Muscle layer of colon (tissue), 2 donors: Measurements from ENCODE around the gene PHACTR4.
"Not testable (repeated sequence)": the region's sequence is repeated elsewhere in the genome, so short reads cannot be mapped to it uniquely, and the experiment has no call there.

Experiments
- H3K27ac ChIP-seq: one replicate; pipeline ENCODE4 v1.7.0; 2013; ENCODE audit warnings: low read depth, mild to moderate bottlenecking, low read length, moderate library complexity
- H3K27me3 ChIP-seq, 2 donors: one replicate each; pipeline ENCODE4 v1.7.0; 2013; ENCODE audit warnings: low read length in 2 of 2, mild to moderate bottlenecking in 2 of 2; ENCODE audit not compliant: insufficient read depth in 2 of 2, control insufficient read depth in 1 of 2
- H3K36me3 ChIP-seq: one replicate; pipeline ENCODE4 v1.7.0; 2013; ENCODE audit warnings: mild to moderate bottlenecking, low read length; ENCODE audit not compliant: insufficient read depth
- H3K4me1 ChIP-seq: one replicate; pipeline ENCODE4 v1.7.0; 2013; ENCODE audit warnings: mild to moderate bottlenecking, low read length; ENCODE audit not compliant: insufficient read depth
- H3K4me3 ChIP-seq, 2 donors: one replicate each; pipeline ENCODE4 v1.7.0; 2013; ENCODE audit warnings: low read length in 2 of 2, low read depth in 1 of 2, mild to moderate bottlenecking in 1 of 2, moderate library complexity in 1 of 2
- H3K9ac ChIP-seq: one replicate; pipeline ENCODE4 v1.7.0; 2013; ENCODE audit warnings: low read length
- H3K9me3 ChIP-seq: one replicate; pipeline ENCODE4 v1.7.0; 2013; ENCODE audit warnings: mild to moderate bottlenecking, low read length
- donor health status: abdominal sarcoma.
- donor health status: Adenocarcinoma of cecum.

PHACTR4 gene

DNA sequence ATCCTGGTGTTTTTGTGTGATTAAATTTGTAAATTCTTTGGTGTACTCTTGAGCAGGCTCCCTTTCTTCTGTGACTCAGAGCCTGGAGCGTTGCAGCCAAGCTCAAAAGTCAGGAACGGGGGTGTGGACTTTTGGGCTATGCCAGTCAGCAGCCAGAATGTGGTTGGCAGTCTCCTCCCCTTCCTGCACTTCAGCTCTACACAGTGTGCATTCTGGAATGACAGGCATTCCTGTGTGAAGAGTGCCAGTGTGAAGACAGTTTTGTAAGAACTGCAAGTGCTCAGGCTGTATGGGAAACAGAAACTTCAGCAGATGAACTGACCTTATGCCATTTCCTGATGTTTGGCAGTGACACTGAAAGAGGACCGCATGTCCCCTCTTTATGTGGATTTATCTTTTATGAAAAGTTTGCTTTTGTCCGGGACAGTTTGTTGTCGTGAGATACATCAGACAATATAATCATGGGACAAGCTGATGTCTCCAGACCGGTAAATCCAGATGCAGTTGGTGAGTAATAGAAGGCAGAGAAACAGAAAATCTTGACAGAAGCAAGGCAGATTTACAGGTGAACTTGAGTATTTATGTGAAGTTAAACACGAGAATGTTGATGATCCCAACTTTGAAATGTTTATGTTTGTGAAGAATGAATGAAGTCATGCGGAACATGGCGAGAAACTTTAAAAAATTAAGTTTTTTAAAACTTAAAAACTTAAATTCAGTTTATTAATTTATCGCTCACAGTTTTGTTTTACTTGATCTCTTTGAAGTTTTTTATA, 68.6 kb downstream of the PHACTR4 start:
- Histone ChIP-seq H3K9me3 (no peaks in the 10 kb centered on the region), H3K4me3 (peak overlapping the region in 1 of 2 donors; percentile 36), H3K27me3 (no peaks in the 10 kb centered on the region), H3K9ac (peak overlapping the region; percentile 16), H3K4me1 (peaks cover 19% of the 10 kb centered on the region), H3K27ac (peak overlapping the region; percentile 68), H3K36me3 (no peaks in the 10 kb centered on the region)

DNA sequence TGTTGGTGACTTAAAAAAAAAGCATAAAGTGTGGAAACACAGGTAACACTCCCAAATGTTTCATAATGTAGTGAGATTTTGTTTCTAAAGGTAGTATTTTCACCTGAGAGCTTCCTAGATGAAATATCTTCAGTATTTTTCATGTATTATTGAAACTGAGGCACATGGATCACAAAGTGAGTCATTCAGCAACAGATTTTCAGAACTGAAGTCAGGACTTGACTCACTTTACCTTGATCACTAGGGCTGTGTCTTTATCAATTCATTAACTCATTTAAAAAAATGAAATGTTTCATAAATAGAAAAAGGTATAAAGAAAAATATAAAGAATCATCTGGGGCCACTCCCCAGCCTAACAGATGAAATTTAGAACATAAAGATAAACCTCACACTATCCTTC, 69.8 kb downstream of the PHACTR4 start:
- H3K9me3 ChIP-seq = no peaks in the 10 kb centered on the region
- H3K9ac ChIP-seq = no peak overlapping the region
- no peaks in the 10 kb centered on the region for H3K27me3 ChIP-seq
- no peak overlapping the region for H3K4me3 ChIP-seq
- H3K27ac ChIP-seq = no peak overlapping the region
- H3K4me1 ChIP-seq = peaks cover 19% of the 10 kb centered on the region
- no peaks in the 10 kb centered on the region for H3K36me3 ChIP-seq

- peaks cover 17% of the 10 kb centered on the region for H3K4me1 ChIP-seq
- H3K27ac ChIP-seq = no peak overlapping the region
- no peaks in the 10 kb centered on the region for H3K27me3 ChIP-seq
- no peak overlapping the region for H3K4me3 ChIP-seq
- no peaks in the 10 kb centered on the region for H3K36me3 ChIP-seq
- H3K9me3 ChIP-seq = no peaks in the 10 kb centered on the region
- H3K9ac ChIP-seq = no peak overlapping the region
Measured at GRCh38 chr1:28441674-28442073, 72.1 kb downstream of the PHACTR4 start.

GRCh38 chr1:28443550-28443949, 74.0 kb downstream of the PHACTR4 start:
- Histone ChIP-seq H3K27me3 (no peaks in the 10 kb centered on the region), H3K4me1 (no peaks in the 10 kb centered on the region), H3K27ac (no peak overlapping the region), H3K36me3 (no peaks in the 10 kb centered on the region), H3K9me3 (no peaks in the 10 kb centered on the region), H3K4me3 (no peak overlapping the region), H3K9ac (no peak overlapping the region)

GRCh38 chr1:28447679-28448078, 78.1 kb downstream of the PHACTR4 start:
- Histone ChIP-seq H3K4me3 (no peak overlapping the region), H3K36me3 (no peaks in the 10 kb centered on the region), H3K4me1 (no peaks in the 10 kb centered on the region), H3K9ac (no peak overlapping the region), H3K27me3 (no peaks in the 10 kb centered on the region), H3K27ac (no peak overlapping the region), H3K9me3 (no peaks in the 10 kb centered on the region)

- not testable (repeated sequence) for H3K36me3 ChIP-seq, H3K9ac ChIP-seq, H3K9me3 ChIP-seq, H3K4me3 ChIP-seq, H3K27ac ChIP-seq, H3K4me1 ChIP-seq, H3K27me3 ChIP-seq
Measured at GRCh38 chr1:28448094-28448611, 78.6 kb downstream of the PHACTR4 start.

- Histone ChIP-seq H3K4me1 (no peaks in the 10 kb centered on the region), H3K27me3 (no peaks in the 10 kb centered on the region), H3K9me3 (no peaks in the 10 kb centered on the region), H3K36me3 (no peaks in the 10 kb centered on the region), H3K27ac (no peak overlapping the region), H3K4me3 (no peak overlapping the region), H3K9ac (no peak overlapping the region)
Measured at GRCh38 chr1:28449904-28450303, 80.4 kb downstream of the PHACTR4 start.

- H3K9ac ChIP-seq = no peak overlapping the region
- H3K27me3 ChIP-seq = no peaks in the 10 kb centered on the region
- H3K9me3 ChIP-seq = no peaks in the 10 kb centered on the region
- no peak overlapping the region for H3K27ac ChIP-seq
- H3K4me1 ChIP-seq = no peaks in the 10 kb centered on the region
- H3K36me3 ChIP-seq = no peaks in the 10 kb centered on the region
- H3K4me3 ChIP-seq = no peak overlapping the region
Measured at GRCh38 chr1:28450561-28450960, 81.0 kb downstream of the PHACTR4 start.

- no peak overlapping the region for H3K27ac ChIP-seq
- no peaks in the 10 kb centered on the region for H3K27me3 ChIP-seq
- no peaks in the 10 kb centered on the region for H3K9me3 ChIP-seq
- H3K4me1 ChIP-seq = no peaks in the 10 kb centered on the region
- H3K36me3 ChIP-seq = no peaks in the 10 kb centered on the region
- H3K4me3 ChIP-seq = no peak overlapping the region
- no peak overlapping the region for H3K9ac ChIP-seq
Measured at GRCh38 chr1:28451011-28451410, 81.5 kb downstream of the PHACTR4 start.

DNA sequence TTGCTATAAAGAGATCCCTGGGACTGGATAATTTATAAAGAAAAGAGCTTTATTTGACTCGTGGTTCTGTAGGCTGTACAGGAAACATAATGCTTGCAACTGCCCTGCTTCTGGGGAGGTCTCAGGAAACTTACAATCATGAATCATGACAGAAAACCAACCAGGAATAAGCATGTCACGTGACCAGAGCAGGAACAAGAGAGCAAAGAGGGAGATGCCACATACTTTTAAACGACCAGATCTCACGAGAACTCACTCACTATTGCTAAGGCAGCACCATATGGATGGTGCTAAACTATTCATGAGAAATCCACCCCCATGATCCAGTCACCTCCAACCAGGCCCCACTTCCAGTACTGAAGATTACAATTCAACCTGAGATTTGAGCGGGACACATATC, 86.5 kb downstream of the PHACTR4 start:
- no peak overlapping the region for H3K27ac ChIP-seq
- no peak overlapping the region for H3K9ac ChIP-seq
- H3K9me3 ChIP-seq = no peaks in the 10 kb centered on the region
- no peak overlapping the region for H3K4me3 ChIP-seq
- no peaks in the 10 kb centered on the region for H3K4me1 ChIP-seq
- H3K36me3 ChIP-seq = peaks cover 11% of the 10 kb centered on the region
- H3K27me3 ChIP-seq = no peaks in the 10 kb centered on the region

DNA sequence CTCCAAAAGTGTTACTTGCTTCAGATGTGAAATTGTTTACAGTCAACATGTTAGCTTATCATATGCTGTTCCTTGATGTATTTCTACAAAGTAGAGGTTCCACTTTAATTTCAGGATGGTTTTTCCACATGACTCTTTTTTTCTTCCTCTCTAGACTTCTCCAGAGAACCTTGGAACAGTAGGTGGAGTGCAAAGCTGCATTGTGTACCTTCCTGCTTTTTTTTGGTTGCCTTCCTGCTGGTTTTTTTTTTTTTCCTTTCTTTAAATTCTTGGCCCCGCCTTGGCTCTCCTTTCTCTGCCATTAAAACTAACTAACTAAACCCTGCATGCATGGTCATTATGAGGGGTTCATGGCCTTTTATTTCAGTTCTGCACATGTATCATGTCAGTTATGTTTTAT, 88.1 kb downstream of the PHACTR4 start:
- no peak overlapping the region for H3K27ac ChIP-seq

More for the DNA sequence above, 88.1 kb downstream of the PHACTR4 start:
- Histone ChIP-seq H3K36me3 (peaks cover 11% of the 10 kb centered on the region), H3K4me1 (no peaks in the 10 kb centered on the region), H3K27me3 (no peaks in the 10 kb centered on the region), H3K4me3 (no peak overlapping the region), H3K9ac (no peak overlapping the region), H3K9me3 (no peaks in the 10 kb centered on the region)
